ENCODE results near the gene KIF18B.

- TF ChIP-seq, protein P1, sequence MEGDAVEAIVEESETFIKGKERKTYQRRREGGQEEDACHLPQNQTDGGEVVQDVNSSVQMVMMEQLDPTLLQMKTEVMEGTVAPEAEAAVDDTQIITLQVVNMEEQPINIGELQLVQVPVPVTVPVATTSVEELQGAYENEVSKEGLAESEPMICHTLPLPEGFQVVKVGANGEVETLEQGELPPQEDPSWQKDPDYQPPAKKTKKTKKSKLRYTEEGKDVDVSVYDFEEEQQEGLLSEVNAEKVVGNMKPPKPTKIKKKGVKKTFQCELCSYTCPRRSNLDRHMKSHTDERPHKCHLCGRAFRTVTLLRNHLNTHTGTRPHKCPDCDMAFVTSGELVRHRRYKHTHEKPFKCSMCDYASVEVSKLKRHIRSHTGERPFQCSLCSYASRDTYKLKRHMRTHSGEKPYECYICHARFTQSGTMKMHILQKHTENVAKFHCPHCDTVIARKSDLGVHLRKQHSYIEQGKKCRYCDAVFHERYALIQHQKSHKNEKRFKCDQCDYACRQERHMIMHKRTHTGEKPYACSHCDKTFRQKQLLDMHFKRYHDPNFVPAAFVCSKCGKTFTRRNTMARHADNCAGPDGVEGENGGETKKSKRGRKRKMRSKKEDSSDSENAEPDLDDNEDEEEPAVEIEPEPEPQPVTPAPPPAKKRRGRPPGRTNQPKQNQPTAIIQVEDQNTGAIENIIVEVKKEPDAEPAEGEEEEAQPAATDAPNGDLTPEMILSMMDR (IDR thresholded peaks at IDR 0.05): no peak
- TF ChIP-seq POLR2A (IDR thresholded peaks at IDR 0.05): no peak
Observed at GRCh38 chr17:44901411-44901921, 46.1 kb downstream of the KIF18B start.

Data from right lobe of liver (tissue), 4 donors.